ENCODE data around the gene HMGXB3. TPM values are rescaled to one million over a fixed set of nuclear protein-coding genes. Genes with fewer than 3 reads are reported as not detected.
"Not testable (repeated sequence)": the region's sequence is repeated elsewhere in the genome, so short reads cannot be mapped to it uniquely, and the experiment has no call there.

Gene HMGXB3
- total RNA-seq, 2 experiments from 2014 or later, result 27.2 to 30.5 TPM

GRCh38 chr5:150021491-150022157 is 21.1 kb downstream of the HMGXB3 start:
- Mint-ChIP-seq H3K4me3 (no peak overlapping the region), H3K36me3 (ENCODE audit: low read depth) (peaks cover 55% of the 10 kb centered on the region), H3K27ac (peak overlapping the region; percentile 51), H3K27me3 (no peaks in the 10 kb centered on the region), H3K9me3 (ENCODE audit: low read depth) (no peaks in the 10 kb centered on the region), H3K4me1 (peaks cover 15% of the 10 kb centered on the region)
- intact Hi-C loops (cut with DNase I, micrococcal nuclease), result no loop called here
- ChIA-PET CTCF (interaction anchor here (0.5 to 2.8 kb wide), 4 partner anchors 10 to 880 kb away, joined by 3 to 8 read pairs (median 6); partner anchors contain the start of gene ABLIM3), POLR2A (no interaction called here)
- no peak for DNase-seq
- ATAC-seq, result no peak

- DNase-seq, result no peak
- POLR2A ChIA-PET, result no interaction called here
- Mint-ChIP-seq H3K4me3 (no peak overlapping the region), H3K27me3 (no peaks in the 10 kb centered on the region), H3K36me3 (ENCODE audit: low read depth) (peaks cover 54% of the 10 kb centered on the region), H3K9me3 (ENCODE audit: low read depth) (no peaks in the 10 kb centered on the region), H3K4me1 (peaks cover 15% of the 10 kb centered on the region), H3K27ac (peak overlapping the region; percentile 51)
- no peak for ATAC-seq
- intact Hi-C loops (cut with DNase I, micrococcal nuclease), result no loop called here
- CTCF ChIA-PET, result interaction anchor here (0.5 to 2.8 kb wide), 3 partner anchors 9 to 881 kb away, joined by 3 to 8 read pairs (median 7); partner anchors contain the start of gene ABLIM3
Measured at GRCh38 chr5:150022158-150022531, 21.6 kb downstream of the HMGXB3 start.

DNA sequence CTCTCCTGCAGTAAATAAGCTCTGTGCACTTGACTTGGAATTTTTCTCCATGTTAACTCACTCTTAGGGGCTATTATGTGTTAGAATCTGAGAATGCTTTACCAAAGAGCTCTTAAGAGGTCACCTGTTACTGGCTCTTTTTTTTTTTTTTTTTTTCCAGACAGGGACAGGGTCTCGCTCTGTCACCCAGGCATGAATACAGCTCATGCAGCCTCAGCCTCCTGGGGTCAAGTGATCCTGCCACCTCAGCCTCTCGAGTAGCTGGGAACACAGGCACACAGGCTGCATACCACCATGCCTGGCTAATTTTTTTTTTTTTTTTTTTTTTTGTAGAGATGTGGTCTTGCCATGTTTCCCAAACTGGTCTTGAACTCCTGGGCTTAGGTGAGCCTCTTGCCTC is 22.1 kb downstream of the HMGXB3 start:
- POLR2A ChIA-PET, result no interaction called here
- peaks cover 54% of the 10 kb centered on the region for H3K36me3 Mint-ChIP-seq (ENCODE audit: low read depth)

GRCh38 chr5:150023136-150023535 is 22.6 kb downstream of the HMGXB3 start:
- no peaks in the 10 kb centered on the region for H3K27me3 Mint-ChIP-seq
- H3K9me3 Mint-ChIP-seq (ENCODE audit: low read depth), result no peaks in the 10 kb centered on the region
- H3K4me3 Mint-ChIP-seq, result no peak overlapping the region
- POLR2A ChIA-PET, result no interaction called here
- DNase-seq (no peak), ATAC-seq (no peak)
- CTCF ChIA-PET, result interaction anchor here (0.5 to 2.8 kb wide), 3 partner anchors 8 to 15 kb away, joined by 3 to 8 read pairs (median 6); no protein-coding TSS in a partner anchor
- no peak overlapping the region for H3K27ac Mint-ChIP-seq
- H3K4me1 Mint-ChIP-seq, result peaks cover 15% of the 10 kb centered on the region
- peaks cover 58% of the 10 kb centered on the region for H3K36me3 Mint-ChIP-seq (ENCODE audit: low read depth)
- intact Hi-C loops (cut with DNase I, micrococcal nuclease), result no loop called here

More for the DNA sequence above, 22.1 kb downstream of the HMGXB3 start:
- H3K9me3 Mint-ChIP-seq (ENCODE audit: low read depth), result no peaks in the 10 kb centered on the region
- peaks cover 15% of the 10 kb centered on the region for H3K4me1 Mint-ChIP-seq
- no peak overlapping the region for H3K27ac Mint-ChIP-seq
- CTCF ChIA-PET, result interaction anchor here (2.8 kb wide), 1 partner anchor 9 kb away, joined by 8 read pairs; no protein-coding TSS in a partner anchor
- no peak for DNase-seq
- intact Hi-C loops (cut with DNase I, micrococcal nuclease), result no loop called here
- H3K27me3 Mint-ChIP-seq, result no peaks in the 10 kb centered on the region
- H3K4me3 Mint-ChIP-seq, result no peak overlapping the region
- no peak for ATAC-seq

DNA sequence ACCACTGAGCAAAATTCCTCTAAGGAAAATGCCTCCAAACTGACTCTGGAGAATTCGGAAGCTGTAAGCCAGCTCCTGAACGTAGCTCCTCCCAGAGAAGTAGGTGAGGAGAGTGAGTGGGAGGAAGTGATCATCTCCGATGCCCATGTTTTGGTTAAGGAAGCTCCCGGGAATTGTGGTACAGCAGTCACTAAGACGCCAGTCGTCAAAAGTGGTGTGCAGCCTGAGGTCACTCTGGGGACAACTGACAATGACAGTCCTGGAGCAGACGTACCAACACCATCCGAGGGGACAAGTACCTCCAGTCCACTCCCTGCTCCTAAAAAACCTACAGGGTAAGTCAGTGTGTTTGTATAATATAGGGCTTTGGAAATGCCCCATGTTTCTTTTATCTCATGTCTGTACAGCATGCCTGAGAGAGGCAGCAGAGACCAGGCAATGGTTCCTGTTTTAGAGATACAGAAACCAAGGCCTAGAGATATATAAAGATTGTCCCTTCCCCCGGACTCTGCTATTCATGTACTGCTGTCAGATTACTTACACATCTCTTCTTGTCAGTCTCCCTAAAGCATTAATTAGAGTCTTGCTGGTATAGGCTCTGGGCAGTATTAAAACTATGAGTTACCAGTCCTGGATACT is 23.9 kb downstream of the HMGXB3 start:
- Mint-ChIP-seq H3K27me3 (no peaks in the 10 kb centered on the region), H3K27ac (no peak overlapping the region), H3K4me3 (no peak overlapping the region), H3K4me1 (peaks cover 15% of the 10 kb centered on the region), H3K9me3 (ENCODE audit: low read depth) (no peaks in the 10 kb centered on the region), H3K36me3 (ENCODE audit: low read depth) (peaks cover 54% of the 10 kb centered on the region)
- no peak for ATAC-seq
- POLR2A ChIA-PET, result no interaction called here
- DNase-seq, result no peak
- CTCF ChIA-PET, result interaction anchor here (1.3 kb wide), 1 partner anchor 17 kb away, joined by 6 read pairs; no protein-coding TSS in a partner anchor
- intact Hi-C loops (cut with DNase I, micrococcal nuclease), result no loop called here

- no peaks in the 10 kb centered on the region for H3K27me3 Mint-ChIP-seq
- peaks cover 8% of the 10 kb centered on the region for H3K4me1 Mint-ChIP-seq
- H3K27ac Mint-ChIP-seq, result no peak overlapping the region
- H3K9me3 Mint-ChIP-seq (ENCODE audit: low read depth), result no peaks in the 10 kb centered on the region
- no peak for ATAC-seq
- H3K4me3 Mint-ChIP-seq, result no peak overlapping the region
- no peak for DNase-seq
- intact Hi-C loops (cut with DNase I, micrococcal nuclease), result no loop called here
- H3K36me3 Mint-ChIP-seq (ENCODE audit: low read depth), result peaks cover 48% of the 10 kb centered on the region
- ChIA-PET CTCF (interaction anchor here (0.6 to 1.1 kb wide), 3 partner anchors 24 to 92 kb away, joined by 3 read pairs; no protein-coding TSS in a partner anchor), POLR2A (no interaction called here)
Measured at GRCh38 chr5:150026682-150027172, 26.2 kb downstream of the HMGXB3 start.

- ATAC-seq; CTCF ChIA-PET; H3K27ac Mint-ChIP-seq; H3K27me3 Mint-ChIP-seq; POLR2A ChIA-PET; H3K4me3 Mint-ChIP-seq; H3K4me1 Mint-ChIP-seq; DNase-seq; H3K9me3 Mint-ChIP-seq (ENCODE audit: low read depth); intact Hi-C loops (cut with DNase I, micrococcal nuclease): not testable (repeated sequence)
- H3K36me3 Mint-ChIP-seq (ENCODE audit: low read depth), result peaks cover 43% of the 10 kb centered on the region
Measured at GRCh38 chr5:150028047-150028446, 27.5 kb downstream of the HMGXB3 start.

- H3K4me3 Mint-ChIP-seq, result no peak overlapping the region
- no peak for DNase-seq
- CTCF ChIA-PET, result no interaction called here
- H3K27me3 Mint-ChIP-seq, result no peaks in the 10 kb centered on the region
- peaks cover 49% of the 10 kb centered on the region for H3K36me3 Mint-ChIP-seq (ENCODE audit: low read depth)
- no peaks in the 10 kb centered on the region for H3K4me1 Mint-ChIP-seq
- H3K9me3 Mint-ChIP-seq (ENCODE audit: low read depth), result no peaks in the 10 kb centered on the region
- POLR2A ChIA-PET, result no interaction called here
- intact Hi-C loops (cut with DNase I, micrococcal nuclease), result no loop called here
- ATAC-seq, result no peak
- H3K27ac Mint-ChIP-seq, result no peak overlapping the region
Measured at GRCh38 chr5:150033334-150033733, 32.8 kb downstream of the HMGXB3 start.

DNA sequence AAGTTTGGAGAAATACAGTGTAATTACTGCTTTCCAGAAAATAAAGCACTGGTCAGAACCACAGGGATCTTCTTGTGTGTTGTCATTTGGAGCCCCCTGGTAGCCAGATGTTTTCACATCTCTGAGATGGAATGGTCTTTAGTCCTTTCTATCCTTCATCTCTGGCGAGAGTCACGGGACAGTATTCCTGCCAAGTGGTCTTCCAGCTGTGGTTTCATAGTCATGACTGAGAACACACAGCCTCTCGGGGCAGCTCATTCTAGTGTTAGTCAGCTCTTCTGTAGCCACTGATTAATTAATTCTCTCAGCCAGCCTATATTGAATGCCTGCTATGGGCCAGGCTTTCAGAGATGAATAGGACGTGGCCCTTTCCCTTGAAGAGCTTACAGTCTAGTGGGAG is 34.1 kb downstream of the HMGXB3 start:
- DNase-seq (no peak), ATAC-seq (no peak)
- ChIA-PET CTCF (interaction anchor here (0.6 to 1.8 kb wide), 3 partner anchors 11 to 143 kb away, joined by 3 to 4 read pairs (median 4); no protein-coding TSS in a partner anchor), POLR2A (no interaction called here)
- Mint-ChIP-seq H3K4me3 (no peak overlapping the region), H3K9me3 (ENCODE audit: low read depth) (no peaks in the 10 kb centered on the region), H3K36me3 (ENCODE audit: low read depth) (peaks cover 50% of the 10 kb centered on the region), H3K4me1 (no peaks in the 10 kb centered on the region), H3K27ac (no peak overlapping the region), H3K27me3 (no peaks in the 10 kb centered on the region)
- intact Hi-C loops (cut with DNase I, micrococcal nuclease), result no loop called here

GRCh38 chr5:150035139-150035895 is 34.8 kb downstream of the HMGXB3 start:
- Mint-ChIP-seq H3K27ac (peak overlapping the region; percentile 33), H3K4me3 (no peak overlapping the region), H3K4me1 (no peaks in the 10 kb centered on the region), H3K36me3 (ENCODE audit: low read depth) (peaks cover 51% of the 10 kb centered on the region), H3K27me3 (no peaks in the 10 kb centered on the region), H3K9me3 (ENCODE audit: low read depth) (no peaks in the 10 kb centered on the region)
- intact Hi-C loops (cut with DNase I, micrococcal nuclease), result no loop called here
- ChIA-PET CTCF (interaction anchor here (0.5 to 1.8 kb wide), 4 partner anchors 10 to 143 kb away, joined by 3 to 4 read pairs (median 4); no protein-coding TSS in a partner anchor), POLR2A (no interaction called here)
- no peak for ATAC-seq
- no peak for DNase-seq

DNA sequence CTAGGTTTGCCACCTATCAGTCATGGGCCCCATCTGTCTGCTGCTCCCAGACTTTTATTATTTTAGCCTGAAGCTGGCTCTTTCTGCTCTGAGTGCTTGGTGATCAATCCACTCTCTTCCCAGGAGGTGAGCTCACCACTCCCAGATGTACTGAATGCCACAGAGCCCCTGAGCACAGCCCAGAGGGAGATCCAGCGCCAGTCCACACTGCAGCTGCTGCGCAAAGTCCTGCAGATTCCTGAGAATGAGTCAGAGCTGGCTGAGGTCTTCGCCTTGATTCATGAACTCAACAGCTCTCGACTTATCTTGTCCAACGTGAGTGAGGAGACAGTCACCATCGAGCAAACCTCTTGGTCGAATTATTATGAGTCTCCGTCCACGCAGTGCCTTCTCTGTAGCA is 36.0 kb downstream of the HMGXB3 start:
- no peak for ATAC-seq

More for the DNA sequence above, 36.0 kb downstream of the HMGXB3 start:
- intact Hi-C loops (cut with DNase I, micrococcal nuclease), result no loop called here
- Mint-ChIP-seq H3K4me1 (no peaks in the 10 kb centered on the region), H3K27me3 (no peaks in the 10 kb centered on the region), H3K36me3 (ENCODE audit: low read depth) (peaks cover 54% of the 10 kb centered on the region), H3K27ac (no peak overlapping the region), H3K4me3 (no peak overlapping the region), H3K9me3 (ENCODE audit: low read depth) (no peaks in the 10 kb centered on the region)
- POLR2A ChIA-PET, result no interaction called here
- no peak for DNase-seq
- CTCF ChIA-PET, result interaction anchor here (1.8 kb wide), 1 partner anchor 13 kb away, joined by 4 read pairs; no protein-coding TSS in a partner anchor
